ENCODE measurements around the gene CORIN. TPM values are rescaled to one million over a fixed set of nuclear protein-coding genes. Genes with fewer than 3 reads are reported as not detected.

Gene CORIN
- total and polyA plus RNA-seq, 2 of the 13 experiments (the other 11 are each of a cell fraction or from before 2014, with no cell fraction given) = 0.84 to 1.2 TPM

DNA sequence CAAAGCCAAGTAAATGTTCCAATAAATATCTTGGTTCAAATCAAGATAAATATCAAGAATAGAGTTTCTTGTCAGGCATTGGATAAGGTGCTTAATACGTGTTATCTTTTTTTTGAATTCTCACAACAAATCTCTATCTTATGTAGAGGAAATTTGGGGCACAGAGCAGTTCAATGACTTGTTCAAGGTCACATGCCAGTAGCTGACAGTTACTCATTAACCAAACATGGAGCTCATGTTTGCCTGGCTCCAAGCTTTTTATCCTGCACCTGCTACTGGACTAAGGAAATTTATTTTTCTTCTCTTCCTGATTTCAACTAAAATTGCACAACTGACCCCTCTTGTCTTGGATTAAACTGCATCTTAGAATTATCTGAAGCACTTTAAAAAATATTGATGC, 276.5 kb downstream of the CORIN start:
- no peaks in the 10 kb centered on the region for H3K27me3 ChIP-seq (ENCODE audit: control insufficient read depth in 1 of 2, insufficient read depth in 2 of 2, low read length in 2 of 2)
- peaks cover 31% of the 10 kb centered on the region for H3K4me1 ChIP-seq (ENCODE audit: insufficient read depth, low read length)
- BruUV-seq (replicated peaks) = no TSS peak
- no peaks in the 10 kb centered on the region for H3K79me2 ChIP-seq (ENCODE audit: insufficient read depth, low read length)
- H3K9ac ChIP-seq (ENCODE audit: insufficient read depth, low read depth, low read length) = no peak overlapping the region
- no peak overlapping the region for H3K27ac ChIP-seq (ENCODE audit: extremely low read length, insufficient read depth, low read length)
- no peak overlapping the region for H2AFZ ChIP-seq (ENCODE audit: low read length)
- ATAC-seq (peak; percentile 97), DNase-seq (ENCODE audit: low spot score) (peak; percentile 59), FAIRE-seq (peak; percentile 61)
- no peaks in the 10 kb centered on the region for H3K9me3 ChIP-seq (ENCODE audit: low read length)
- no peaks in the 10 kb centered on the region for H4K20me1 ChIP-seq (ENCODE audit: insufficient read depth, low read length)
- POLR2A ChIA-PET = interaction anchor here (0.8 kb wide), 1 partner anchor 98 kb away, joined by 4 read pairs; the partner anchor contains the start of gene COMMD8
- CTCF ChIA-PET (ENCODE audit: low intra/inter-chr PET ratio, low total read pairs) = no interaction called here
- WGBS (ENCODE audit: low lambda C conversion rate) = 11% methylated on average over 1 of the region's 1 CpG
- 0 out of 2 replicates have a peak overlapping the region, but pooled peaks have one; percentile 24 for H3K4me2 ChIP-seq (ENCODE audit: low read depth, low read length)
- intact Hi-C loops (cut with micrococcal nuclease; ENCODE audit: unreplicated experiment) (loop anchor here (5.0 kb wide), 1 partner anchor 371 kb away; no protein-coding TSS in a partner anchor), in situ Hi-C loops (cut with HindIII; ENCODE audit: extremely low pct_ligation_motif_present, low pct_unique_long_range_greater_than_20kb) (no loop called here)
- no peak overlapping the region for H3K4me3 ChIP-seq (replicated peaks in 1 of 3; ENCODE audit: insufficient read depth in 1 of 3, low read depth in 2 of 3, low read length in 3 of 3)
- H3K36me3 ChIP-seq (replicated peaks in 1 of 2; ENCODE audit: control insufficient read depth in 1 of 2, insufficient read depth in 2 of 2, low read length in 2 of 2) = no peaks in the 10 kb centered on the region
- TF ChIP-seq ZNF644 (CRISPR knock-in tag; IDR thresholded peaks at IDR 0.05; ENCODE audit: low read depth) (peak; percentile 84), RXRB (CRISPR knock-in tag; IDR thresholded peaks at IDR 0.05; ENCODE audit: borderline replicate concordance) (0 out of 2 replicates have a peak, but pooled peaks have one; percentile 57), SOX13 (IDR thresholded peaks at IDR 0.05) (no peak), SOX13 (CRISPR knock-in tag; conservative IDR thresholded peaks at IDR 0.05 in 1 of 2, IDR thresholded peaks at IDR 0.05 in 1 of 2) (peak in 1 of 2 experiments; percentile 40; a peak in 1 of 4 replicates), POGZ (CRISPR knock-in tag; IDR thresholded peaks at IDR 0.05) (peak; percentile 33; the same call in 1 of the 2 replicates), ZMYM4 (CRISPR knock-in tag; IDR thresholded peaks at IDR 0.05) (peak; percentile 72), HNRNPL (IDR thresholded peaks at IDR 0.05; ENCODE audit: low read depth, low read length) (no peak), GFI1 (CRISPR knock-in tag; IDR thresholded peaks at IDR 0.05; ENCODE audit: borderline replicate concordance) (0 out of 2 replicates have a peak, but pooled peaks have one; percentile 20), HNRNPUL1 (IDR thresholded peaks at IDR 0.05; ENCODE audit: low read depth, low read length) (peak; percentile 85)
- TF ChIP-seq, protein P1, sequence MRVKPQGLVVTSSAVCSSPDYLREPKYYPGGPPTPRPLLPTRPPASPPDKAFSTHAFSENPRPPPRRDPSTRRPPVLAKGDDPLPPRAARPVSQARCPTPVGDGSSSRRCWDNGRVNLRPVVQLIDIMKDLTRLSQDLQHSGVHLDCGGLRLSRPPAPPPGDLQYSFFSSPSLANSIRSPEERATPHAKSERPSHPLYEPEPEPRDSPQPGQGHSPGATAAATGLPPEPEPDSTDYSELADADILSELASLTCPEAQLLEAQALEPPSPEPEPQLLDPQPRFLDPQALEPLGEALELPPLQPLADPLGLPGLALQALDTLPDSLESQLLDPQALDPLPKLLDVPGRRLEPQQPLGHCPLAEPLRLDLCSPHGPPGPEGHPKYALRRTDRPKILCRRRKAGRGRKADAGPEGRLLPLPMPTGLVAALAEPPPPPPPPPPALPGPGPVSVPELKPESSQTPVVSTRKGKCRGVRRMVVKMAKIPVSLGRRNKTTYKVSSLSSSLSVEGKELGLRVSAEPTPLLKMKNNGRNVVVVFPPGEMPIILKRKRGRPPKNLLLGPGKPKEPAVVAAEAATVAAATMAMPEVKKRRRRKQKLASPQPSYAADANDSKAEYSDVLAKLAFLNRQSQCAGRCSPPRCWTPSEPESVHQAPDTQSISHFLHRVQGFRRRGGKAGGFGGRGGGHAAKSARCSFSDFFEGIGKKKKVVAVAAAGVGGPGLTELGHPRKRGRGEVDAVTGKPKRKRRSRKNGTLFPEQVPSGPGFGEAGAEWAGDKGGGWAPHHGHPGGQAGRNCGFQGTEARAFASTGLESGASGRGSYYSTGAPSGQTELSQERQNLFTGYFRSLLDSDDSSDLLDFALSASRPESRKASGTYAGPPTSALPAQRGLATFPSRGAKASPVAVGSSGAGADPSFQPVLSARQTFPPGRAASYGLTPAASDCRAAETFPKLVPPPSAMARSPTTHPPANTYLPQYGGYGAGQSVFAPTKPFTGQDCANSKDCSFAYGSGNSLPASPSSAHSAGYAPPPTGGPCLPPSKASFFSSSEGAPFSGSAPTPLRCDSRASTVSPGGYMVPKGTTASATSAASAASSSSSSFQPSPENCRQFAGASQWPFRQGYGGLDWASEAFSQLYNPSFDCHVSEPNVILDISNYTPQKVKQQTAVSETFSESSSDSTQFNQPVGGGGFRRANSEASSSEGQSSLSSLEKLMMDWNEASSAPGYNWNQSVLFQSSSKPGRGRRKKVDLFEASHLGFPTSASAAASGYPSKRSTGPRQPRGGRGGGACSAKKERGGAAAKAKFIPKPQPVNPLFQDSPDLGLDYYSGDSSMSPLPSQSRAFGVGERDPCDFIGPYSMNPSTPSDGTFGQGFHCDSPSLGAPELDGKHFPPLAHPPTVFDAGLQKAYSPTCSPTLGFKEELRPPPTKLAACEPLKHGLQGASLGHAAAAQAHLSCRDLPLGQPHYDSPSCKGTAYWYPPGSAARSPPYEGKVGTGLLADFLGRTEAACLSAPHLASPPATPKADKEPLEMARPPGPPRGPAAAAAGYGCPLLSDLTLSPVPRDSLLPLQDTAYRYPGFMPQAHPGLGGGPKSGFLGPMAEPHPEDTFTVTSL (CRISPR knock-in tag; IDR thresholded peaks at IDR 0.05; ENCODE audit: borderline replicate concordance) = peak; percentile 26; the same call in 1 of the 2 replicates
- TF ChIP-seq, protein P2, sequence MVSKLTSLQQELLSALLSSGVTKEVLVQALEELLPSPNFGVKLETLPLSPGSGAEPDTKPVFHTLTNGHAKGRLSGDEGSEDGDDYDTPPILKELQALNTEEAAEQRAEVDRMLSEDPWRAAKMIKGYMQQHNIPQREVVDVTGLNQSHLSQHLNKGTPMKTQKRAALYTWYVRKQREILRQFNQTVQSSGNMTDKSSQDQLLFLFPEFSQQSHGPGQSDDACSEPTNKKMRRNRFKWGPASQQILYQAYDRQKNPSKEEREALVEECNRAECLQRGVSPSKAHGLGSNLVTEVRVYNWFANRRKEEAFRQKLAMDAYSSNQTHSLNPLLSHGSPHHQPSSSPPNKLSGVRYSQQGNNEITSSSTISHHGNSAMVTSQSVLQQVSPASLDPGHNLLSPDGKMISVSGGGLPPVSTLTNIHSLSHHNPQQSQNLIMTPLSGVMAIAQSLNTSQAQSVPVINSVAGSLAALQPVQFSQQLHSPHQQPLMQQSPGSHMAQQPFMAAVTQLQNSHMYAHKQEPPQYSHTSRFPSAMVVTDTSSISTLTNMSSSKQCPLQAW (CRISPR knock-in tag; IDR thresholded peaks at IDR 0.05) = peak; percentile 36; the same call in 1 of the 2 replicates
- TF ChIP-seq, protein P3, sequence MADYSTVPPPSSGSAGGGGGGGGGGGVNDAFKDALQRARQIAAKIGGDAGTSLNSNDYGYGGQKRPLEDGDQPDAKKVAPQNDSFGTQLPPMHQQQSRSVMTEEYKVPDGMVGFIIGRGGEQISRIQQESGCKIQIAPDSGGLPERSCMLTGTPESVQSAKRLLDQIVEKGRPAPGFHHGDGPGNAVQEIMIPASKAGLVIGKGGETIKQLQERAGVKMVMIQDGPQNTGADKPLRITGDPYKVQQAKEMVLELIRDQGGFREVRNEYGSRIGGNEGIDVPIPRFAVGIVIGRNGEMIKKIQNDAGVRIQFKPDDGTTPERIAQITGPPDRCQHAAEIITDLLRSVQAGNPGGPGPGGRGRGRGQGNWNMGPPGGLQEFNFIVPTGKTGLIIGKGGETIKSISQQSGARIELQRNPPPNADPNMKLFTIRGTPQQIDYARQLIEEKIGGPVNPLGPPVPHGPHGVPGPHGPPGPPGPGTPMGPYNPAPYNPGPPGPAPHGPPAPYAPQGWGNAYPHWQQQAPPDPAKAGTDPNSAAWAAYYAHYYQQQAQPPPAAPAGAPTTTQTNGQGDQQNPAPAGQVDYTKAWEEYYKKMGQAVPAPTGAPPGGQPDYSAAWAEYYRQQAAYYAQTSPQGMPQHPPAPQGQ (CRISPR knock-in tag; IDR thresholded peaks at IDR 0.05; ENCODE audit: borderline replicate concordance) = no peak
- TF ChIP-seq, protein P4, sequence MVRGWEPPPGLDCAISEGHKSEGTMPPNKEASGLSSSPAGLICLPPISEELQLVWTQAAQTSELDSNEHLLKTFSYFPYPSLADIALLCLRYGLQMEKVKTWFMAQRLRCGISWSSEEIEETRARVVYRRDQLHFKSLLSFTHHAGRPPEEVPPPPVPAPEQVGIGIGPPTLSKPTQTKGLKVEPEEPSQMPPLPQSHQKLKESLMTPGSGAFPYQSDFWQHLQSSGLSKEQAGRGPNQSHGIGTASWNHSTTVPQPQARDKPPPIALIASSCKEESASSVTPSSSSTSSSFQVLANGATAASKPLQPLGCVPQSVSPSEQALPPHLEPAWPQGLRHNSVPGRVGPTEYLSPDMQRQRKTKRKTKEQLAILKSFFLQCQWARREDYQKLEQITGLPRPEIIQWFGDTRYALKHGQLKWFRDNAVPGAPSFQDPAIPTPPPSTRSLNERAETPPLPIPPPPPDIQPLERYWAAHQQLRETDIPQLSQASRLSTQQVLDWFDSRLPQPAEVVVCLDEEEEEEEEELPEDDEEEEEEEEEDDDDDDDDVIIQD (CRISPR knock-in tag; IDR thresholded peaks at IDR 0.05; ENCODE audit: low read depth) = peak; percentile 18; the same call in 1 of the 2 replicates

Data from HepG2 (cell line).